Activated B cell treated with CpG ODN at 0.5 μM for 24 hours (primary cell): ENCODE results near the gene XIRP2. TPM values are rescaled to one million over a fixed set of nuclear protein-coding genes. Genes with fewer than 3 reads are reported as not detected.

Source experiments
- ATAC-seq: fragments of 200-7000 bp; cut with Tn5 transposase; one replicate; pipeline ENCODE4 v1.10.0; 2021; ENCODE audit warnings: low read depth, mild to moderate bottlenecking, moderate library complexity
- CTCF ChIA-PET: fragments of 350-600 bp; sonication (Branson Sonifier 250); formaldehyde crosslinking; loops from one replicate; lab custom pipeline; 2021; ENCODE audit warnings: antibody characterized with exemption; lab: Charles Lee
- POLR2A ChIA-PET: fragments of 350-600 bp; sonication (Branson Sonifier 250); formaldehyde crosslinking; loops from one replicate; lab custom pipeline; 2021; ENCODE audit warnings: antibody characterized with exemption; lab: Charles Lee
- DNase-seq: peaks from one replicate; pipeline ENCODE4 v3.0.0; 2022
- H3K27ac Mint-ChIP-seq: one replicate; pipeline ENCODE4 v1.8.0; 2020; ENCODE audit warnings: mixed read lengths
- H3K27me3 Mint-ChIP-seq: one replicate; pipeline ENCODE4 v1.8.0; 2021; ENCODE audit warnings: mixed read lengths
- H3K36me3 Mint-ChIP-seq: one replicate; pipeline ENCODE4 v1.8.0; 2021; ENCODE audit warnings: low read depth, mixed read lengths
- H3K4me1 Mint-ChIP-seq: one replicate; pipeline ENCODE4 v1.8.0; 2021; ENCODE audit warnings: mixed read lengths
- H3K4me3 Mint-ChIP-seq: one replicate; pipeline ENCODE4 v1.8.0; 2020; ENCODE audit warnings: mild to moderate bottlenecking, mixed read lengths
- H3K9me3 Mint-ChIP-seq: one replicate; pipeline ENCODE4 v1.8.0; 2020; ENCODE audit warnings: mixed read lengths
- intact Hi-C: fragments of 100-400 bp; cut with micrococcal nuclease; formaldehyde crosslinking; loops from one replicate; pipeline ENCODE4 v1.15.1; 2024
- total RNA-seq: library from RNA; stranded (reverse); gene quantifications from 2 replicates; pipeline ENCODE4 v1.2.3, GENCODE V29; 2022
- TF ChIP-seq, protein P1 (sequence below): fragments of 200-600 bp; IDR thresholded peaks from one replicate; pipeline ENCODE4 v1.8.0; 2022; ENCODE audit warnings: antibody characterized with exemption, mild to moderate bottlenecking

The XIRP2 gene
- total RNA-seq, 1 donor from 2014 or later: not detected

DNA sequence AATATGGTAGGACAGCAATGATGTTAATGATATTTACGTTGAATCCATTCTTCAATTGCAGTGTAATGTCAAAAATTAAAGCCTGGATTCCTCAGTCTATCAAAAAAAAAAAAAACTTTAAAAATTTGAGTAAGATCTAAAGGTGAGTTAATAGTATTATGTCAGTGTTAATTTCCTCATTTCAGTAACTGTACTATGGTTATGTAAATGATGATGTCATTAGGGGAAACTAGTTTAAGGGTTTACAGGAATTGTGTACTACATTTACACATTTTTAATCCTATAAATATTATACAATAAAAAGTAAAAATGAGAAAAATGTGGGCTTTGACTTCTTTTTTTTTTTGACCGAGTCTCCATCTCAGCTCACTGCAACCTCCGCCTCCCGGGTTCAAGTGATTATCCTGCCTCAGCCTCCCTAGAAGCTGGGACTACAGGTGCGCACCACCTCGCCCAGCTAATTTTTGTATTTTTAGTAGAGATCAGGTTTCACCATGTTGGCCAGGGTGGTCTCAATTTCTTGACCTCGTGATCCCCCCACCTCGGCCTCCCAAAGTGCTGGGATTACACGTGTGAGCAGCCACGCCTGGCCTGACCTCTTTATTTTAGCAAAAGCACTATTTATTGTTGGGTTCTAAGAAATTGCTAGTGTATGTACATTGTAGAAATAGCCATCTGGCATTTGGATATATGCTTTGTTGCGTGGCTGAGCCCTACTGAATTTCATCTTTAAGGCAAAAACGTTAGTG is 106.5 kb downstream of the XIRP2 start:
- Mint-ChIP-seq H3K27ac (no peak overlapping the region), H3K27me3 (no peaks in the 10 kb centered on the region), H3K36me3 (no peaks in the 10 kb centered on the region), H3K4me1 (no peaks in the 10 kb centered on the region), H3K9me3 (no peaks in the 10 kb centered on the region), H3K4me3 (no peak overlapping the region)
- ChIA-PET POLR2A (no interaction called here), CTCF (no interaction called here)
- ATAC-seq: no peak
- DNase-seq: no peak
- TF ChIP-seq, protein P1, sequence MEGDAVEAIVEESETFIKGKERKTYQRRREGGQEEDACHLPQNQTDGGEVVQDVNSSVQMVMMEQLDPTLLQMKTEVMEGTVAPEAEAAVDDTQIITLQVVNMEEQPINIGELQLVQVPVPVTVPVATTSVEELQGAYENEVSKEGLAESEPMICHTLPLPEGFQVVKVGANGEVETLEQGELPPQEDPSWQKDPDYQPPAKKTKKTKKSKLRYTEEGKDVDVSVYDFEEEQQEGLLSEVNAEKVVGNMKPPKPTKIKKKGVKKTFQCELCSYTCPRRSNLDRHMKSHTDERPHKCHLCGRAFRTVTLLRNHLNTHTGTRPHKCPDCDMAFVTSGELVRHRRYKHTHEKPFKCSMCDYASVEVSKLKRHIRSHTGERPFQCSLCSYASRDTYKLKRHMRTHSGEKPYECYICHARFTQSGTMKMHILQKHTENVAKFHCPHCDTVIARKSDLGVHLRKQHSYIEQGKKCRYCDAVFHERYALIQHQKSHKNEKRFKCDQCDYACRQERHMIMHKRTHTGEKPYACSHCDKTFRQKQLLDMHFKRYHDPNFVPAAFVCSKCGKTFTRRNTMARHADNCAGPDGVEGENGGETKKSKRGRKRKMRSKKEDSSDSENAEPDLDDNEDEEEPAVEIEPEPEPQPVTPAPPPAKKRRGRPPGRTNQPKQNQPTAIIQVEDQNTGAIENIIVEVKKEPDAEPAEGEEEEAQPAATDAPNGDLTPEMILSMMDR: no peak
- intact Hi-C loops: no loop called here

DNA sequence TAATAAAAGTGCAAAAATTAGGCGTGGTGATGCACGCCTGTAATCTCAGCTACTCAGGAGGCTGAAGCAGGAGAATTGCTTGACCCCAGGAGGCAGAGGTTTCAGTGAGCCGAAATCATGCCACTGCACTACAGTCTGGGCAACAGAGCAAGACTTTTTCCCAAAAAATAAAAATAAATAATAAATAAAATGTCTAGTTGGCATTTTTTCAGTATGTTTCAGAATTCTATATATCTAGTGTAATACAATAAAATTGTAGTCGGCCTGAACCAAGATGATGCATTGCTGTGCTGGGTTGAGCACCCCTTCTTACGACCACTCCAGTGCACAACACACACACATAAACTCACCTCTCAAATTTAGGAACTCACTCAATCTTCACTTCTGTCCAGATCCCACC is 108.2 kb downstream of the XIRP2 start:
- Mint-ChIP-seq H3K4me3 (no peak overlapping the region), H3K36me3 (no peaks in the 10 kb centered on the region), H3K4me1 (no peaks in the 10 kb centered on the region), H3K27me3 (no peaks in the 10 kb centered on the region), H3K27ac (no peak overlapping the region), H3K9me3 (no peaks in the 10 kb centered on the region)
- DNase-seq (no peak), ATAC-seq (no peak)
- ChIA-PET CTCF (no interaction called here), POLR2A (no interaction called here)
- intact Hi-C loops: no loop called here
- TF ChIP-seq, protein P1: no peak

DNA sequence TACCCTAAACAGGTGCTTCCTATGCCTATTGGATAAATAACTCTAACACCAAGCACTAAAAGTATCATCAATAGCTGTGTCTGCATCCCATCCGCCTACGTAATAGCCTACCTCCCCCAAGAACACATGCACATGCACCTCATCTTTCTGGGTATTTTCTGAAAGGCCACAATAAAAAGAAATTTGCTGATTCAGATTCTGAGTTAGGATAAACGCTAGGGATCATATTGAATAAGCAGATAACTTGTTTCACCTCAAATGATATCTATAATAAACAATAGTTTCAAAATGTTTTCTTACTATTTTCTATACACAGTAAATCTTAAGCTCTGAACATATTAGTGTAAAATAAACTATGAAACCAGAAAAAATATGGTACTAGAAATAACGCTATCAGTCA is 112.9 kb downstream of the XIRP2 start:
- CTCF ChIA-PET: no interaction called here
- no peaks in the 10 kb centered on the region for H3K9me3 Mint-ChIP-seq
- H3K36me3 Mint-ChIP-seq: no peaks in the 10 kb centered on the region
- POLR2A ChIA-PET: no interaction called here
- no peak overlapping the region for H3K4me3 Mint-ChIP-seq
- TF ChIP-seq, protein P1: no peak
- H3K27ac Mint-ChIP-seq: no peak overlapping the region
- intact Hi-C loops: loop anchor here (10.0 kb wide), 1 partner anchor 1474 kb away; no protein-coding TSS in a partner anchor
- H3K4me1 Mint-ChIP-seq: no peaks in the 10 kb centered on the region
- DNase-seq (no peak), ATAC-seq (no peak)
- H3K27me3 Mint-ChIP-seq: no peaks in the 10 kb centered on the region

DNA sequence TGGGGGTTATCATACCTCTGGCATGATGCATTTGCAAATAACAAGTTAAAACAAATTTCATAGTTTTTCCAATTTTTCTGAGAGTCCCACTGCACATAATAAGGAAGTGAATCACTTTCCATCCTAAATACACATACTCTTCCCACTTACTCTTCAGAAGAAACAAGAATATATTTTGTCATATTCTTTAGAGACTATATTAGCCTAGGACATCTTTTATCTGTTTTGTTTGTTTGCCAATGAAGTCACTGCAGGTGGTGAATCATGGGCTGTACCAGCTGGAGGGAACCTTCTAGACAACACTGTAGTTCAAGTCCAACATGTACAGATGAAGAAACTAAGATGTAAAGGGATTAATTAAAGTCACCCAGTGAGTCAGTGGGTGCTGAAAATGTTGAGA is 116.8 kb downstream of the XIRP2 start:
- Mint-ChIP-seq H3K9me3 (no peaks in the 10 kb centered on the region), H3K27me3 (no peaks in the 10 kb centered on the region), H3K4me1 (no peaks in the 10 kb centered on the region), H3K4me3 (no peak overlapping the region), H3K27ac (no peak overlapping the region), H3K36me3 (no peaks in the 10 kb centered on the region)
- DNase-seq (no peak), ATAC-seq (no peak)
- intact Hi-C loops: loop anchor here (10.0 kb wide), 1 partner anchor 1470 kb away; no protein-coding TSS in a partner anchor
- ChIA-PET CTCF (no interaction called here), POLR2A (no interaction called here)
- TF ChIP-seq, protein P1: no peak

DNA sequence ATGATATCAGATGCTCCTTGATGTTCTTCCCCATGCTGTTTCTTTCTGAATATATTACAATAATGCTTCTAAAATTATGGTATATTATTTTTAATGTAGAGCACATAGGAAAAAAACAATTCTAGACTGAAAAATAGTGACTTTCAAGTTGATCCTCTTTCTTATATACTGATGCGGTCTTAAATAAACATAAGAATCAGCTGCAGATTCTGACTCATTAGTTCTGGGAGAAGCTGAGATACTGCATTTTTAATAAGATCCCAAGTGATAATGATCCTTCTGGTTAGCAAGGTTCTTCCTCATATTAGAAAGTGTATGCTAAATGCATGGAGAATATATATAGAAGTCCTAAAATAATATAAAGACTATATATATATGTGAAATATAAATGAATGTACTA is 124.9 kb downstream of the XIRP2 start:
- DNase-seq (no peak), ATAC-seq (no peak)
- ChIA-PET POLR2A (no interaction called here), CTCF (no interaction called here)
- TF ChIP-seq, protein P1: no peak
- Mint-ChIP-seq H3K27ac (no peak overlapping the region), H3K27me3 (no peaks in the 10 kb centered on the region), H3K4me3 (no peak overlapping the region), H3K9me3 (no peaks in the 10 kb centered on the region), H3K4me1 (no peaks in the 10 kb centered on the region), H3K36me3 (no peaks in the 10 kb centered on the region)
- intact Hi-C loops: no loop called here
